NCI-H226 (cell line): ENCODE data around the gene ANO2.

Source experiments
- DNase-seq: peaks from one replicate; pipeline ENCODE4 v3.0.0-alpha.2; 2015

The ANO2 gene

GRCh38 chr12:5611162-5611561 is 333.9 kb downstream of the ANO2 start:
- no peak for DNase-seq

- DNase-seq, result no peak
These were observed 345.7 kb downstream of the ANO2 start for GRCh38 chr12:5599378-5599777.

- no peak for DNase-seq
These were observed 351.1 kb downstream of the ANO2 start for GRCh38 chr12:5593998-5594397.

GRCh38 chr12:5593086-5593485 is 352.0 kb downstream of the ANO2 start:
- no peak for DNase-seq

GRCh38 chr12:5592310-5592709 is 352.7 kb downstream of the ANO2 start:
- no peak for DNase-seq

- DNase-seq, result no peak
These were observed 354.7 kb downstream of the ANO2 start for GRCh38 chr12:5590316-5590715.

- no peak for DNase-seq
These were observed 356.0 kb downstream of the ANO2 start for GRCh38 chr12:5589054-5589453.

- no peak for DNase-seq
These were observed 356.5 kb downstream of the ANO2 start for GRCh38 chr12:5588591-5588990.

- no peak for DNase-seq
These were observed 356.9 kb downstream of the ANO2 start for GRCh38 chr12:5588176-5588575.

GRCh38 chr12:5587711-5588121 is 357.3 kb downstream of the ANO2 start:
- DNase-seq, result no peak

- DNase-seq, result no peak
These were observed 358.9 kb downstream of the ANO2 start for GRCh38 chr12:5586201-5586600.

- DNase-seq, result no peak
These were observed 359.9 kb downstream of the ANO2 start for GRCh38 chr12:5585178-5585577.

- no peak for DNase-seq
These were observed 360.5 kb downstream of the ANO2 start for GRCh38 chr12:5584412-5585175.

- DNase-seq, result no peak
These were observed 362.5 kb downstream of the ANO2 start for GRCh38 chr12:5582541-5582940.

GRCh38 chr12:5582018-5582417 is 363.0 kb downstream of the ANO2 start:
- no peak for DNase-seq

GRCh38 chr12:5581616-5582015 is 363.4 kb downstream of the ANO2 start:
- no peak for DNase-seq

- no peak for DNase-seq
These were observed 364.0 kb downstream of the ANO2 start for GRCh38 chr12:5581019-5581418.

GRCh38 chr12:5578775-5579174 is 366.3 kb downstream of the ANO2 start:
- no peak for DNase-seq

GRCh38 chr12:5577741-5578140 is 367.3 kb downstream of the ANO2 start:
- no peak for DNase-seq

GRCh38 chr12:5577211-5577612 is 367.8 kb downstream of the ANO2 start:
- DNase-seq, result no peak

GRCh38 chr12:5575987-5576386 is 369.1 kb downstream of the ANO2 start:
- no peak for DNase-seq

GRCh38 chr12:5575232-5575631 is 369.8 kb downstream of the ANO2 start:
- DNase-seq, result no peak

- DNase-seq, result no peak
These were observed 371.7 kb downstream of the ANO2 start for GRCh38 chr12:5573390-5573789.

- no peak for DNase-seq
These were observed 373.9 kb downstream of the ANO2 start for GRCh38 chr12:5571115-5571514.

GRCh38 chr12:5570416-5570815 is 374.6 kb downstream of the ANO2 start:
- no peak for DNase-seq
